H9 (cell line): Measurements from ENCODE around the gene OR8B3. TPM values are rescaled to one million over a fixed set of nuclear protein-coding genes. Genes with fewer than 3 reads are reported as not detected.
A peak's percentile ranks its signal among the peaks of the same experiment; 100 is the strongest.

Experiments used
- DNase-seq: peaks from one replicate; pipeline ENCODE4 v3.0.0-alpha.2; 2017
- H2AFZ ChIP-seq: one replicate; pipeline ENCODE4 v1.6.1; 2013; ENCODE audit warnings: mild to moderate bottlenecking, low read length, control low read depth, moderate library complexity
- H2AK5ac ChIP-seq: 2 replicates; pipeline ENCODE4 v1.6.1; 2013; ENCODE audit warnings: low read length, control low read depth, mixed read lengths; ENCODE audit not compliant: insufficient read length
- H2BK120ac ChIP-seq: one replicate; pipeline ENCODE4 v1.6.1; 2013; ENCODE audit warnings: low read depth, mild to moderate bottlenecking, low read length, control low read depth, inconsistent platforms; ENCODE audit not compliant: poor library complexity, severe bottlenecking
- H2BK12ac ChIP-seq: 2 replicates; pipeline ENCODE4 v1.6.1; 2013; ENCODE audit warnings: low read length, control low read depth, mixed read lengths, low read depth; ENCODE audit not compliant: insufficient read length
- H2BK15ac ChIP-seq: 2 replicates; pipeline ENCODE4 v1.6.1; 2013; ENCODE audit warnings: low read depth, low read length, control low read depth
- H2BK20ac ChIP-seq: one replicate; pipeline ENCODE4 v1.6.1; 2013; ENCODE audit warnings: low read depth, mild to moderate bottlenecking, low read length, control low read depth, inconsistent platforms; ENCODE audit not compliant: poor library complexity, severe bottlenecking
- H2BK5ac ChIP-seq: 2 replicates; pipeline ENCODE4 v1.6.1; 2013; ENCODE audit warnings: low read length, control low read depth, mixed read lengths; ENCODE audit not compliant: insufficient read length
- H3K14ac ChIP-seq: 2 replicates; pipeline ENCODE4 v1.6.1; 2013; ENCODE audit warnings: low read length, control low read depth; ENCODE audit not compliant: insufficient read depth
- H3K18ac ChIP-seq: 2 replicates; pipeline ENCODE4 v1.6.1; 2013; ENCODE audit warnings: low read depth, mild to moderate bottlenecking, mixed read lengths, low read length, control low read depth; ENCODE audit not compliant: insufficient read length
- H3K23ac ChIP-seq: 2 replicates; pipeline ENCODE4 v1.6.1; 2013; ENCODE audit warnings: low read length, control low read depth, mixed read lengths, low read depth; ENCODE audit not compliant: insufficient read length
- H3K23me2 ChIP-seq: 2 replicates; pipeline ENCODE4 v1.6.1; 2013; ENCODE audit warnings: low read depth, mild to moderate bottlenecking, mixed read lengths, low read length, control low read depth; ENCODE audit not compliant: insufficient read length, poor library complexity, severe bottlenecking
- H3K27ac ChIP-seq: 2 replicates; pipeline ENCODE4 v1.5.1; 2013; ENCODE audit warnings: low read length, control low read depth, mixed read lengths, low read depth; ENCODE audit not compliant: insufficient read length
- H3K27me3 ChIP-seq: 2 replicates; pipeline ENCODE4 v1.6.1; 2013; ENCODE audit warnings: low read length, control low read depth, inconsistent platforms; ENCODE audit not compliant: insufficient read depth
- H3K4ac ChIP-seq: 2 replicates; pipeline ENCODE4 v1.6.1; 2013; ENCODE audit warnings: low read depth, mild to moderate bottlenecking, control low read depth, inconsistent platforms, low read length, moderate library complexity
- H3K4me1 ChIP-seq: 2 replicates; pipeline ENCODE4 v1.6.1; 2013; ENCODE audit warnings: low read length, control low read depth, inconsistent platforms; ENCODE audit not compliant: insufficient read depth
- H3K4me2 ChIP-seq: 2 replicates; pipeline ENCODE4 v1.6.1; 2013; ENCODE audit warnings: low read length, control low read depth, mixed read lengths; ENCODE audit not compliant: insufficient read length, insufficient read depth
- H3K56ac ChIP-seq: 2 replicates; pipeline ENCODE4 v1.6.1; 2013; ENCODE audit warnings: low read depth, mild to moderate bottlenecking, mixed read lengths, low read length, control low read depth; ENCODE audit not compliant: insufficient read length
- H3K79me1 ChIP-seq: 2 replicates; pipeline ENCODE4 v1.6.1; 2013; ENCODE audit warnings: low read depth, mild to moderate bottlenecking, moderate library complexity, low read length, control low read depth, inconsistent platforms; ENCODE audit not compliant: insufficient read depth, poor library complexity, severe bottlenecking
- H3K79me2 ChIP-seq: 2 replicates; pipeline ENCODE4 v1.6.1; 2013; ENCODE audit warnings: low read length, control low read depth, inconsistent platforms; ENCODE audit not compliant: insufficient read depth
- H3K9ac ChIP-seq: 2 replicates; pipeline ENCODE4 v1.6.1; 2013; ENCODE audit warnings: low read length, control low read depth, mixed read lengths; ENCODE audit not compliant: insufficient read length; ENCODE audit errors: extremely low read depth
- H3K9me3 ChIP-seq: one replicate; pipeline ENCODE4 v1.6.1; 2013; ENCODE audit warnings: low read depth, low read length, inconsistent platforms; ENCODE audit not compliant: control insufficient read depth
- H3T11ph ChIP-seq: one replicate; pipeline ENCODE4 v1.6.1; 2013; ENCODE audit warnings: mild to moderate bottlenecking, low read length, control low read depth, inconsistent platforms
- H4K20me1 ChIP-seq: one replicate; pipeline ENCODE4 v1.6.1; 2013; ENCODE audit not compliant: control insufficient read depth, insufficient read length, insufficient read depth
- H4K5ac ChIP-seq: 2 replicates; pipeline ENCODE4 v1.6.1; 2013; ENCODE audit warnings: low read depth, mild to moderate bottlenecking, mixed read lengths, low read length, control low read depth; ENCODE audit not compliant: insufficient read length
- H4K8ac ChIP-seq: replicated peaks from 2 replicates; pipeline ENCODE4 v1.6.1; 2013; ENCODE audit warnings: low read length, control low read depth, mixed read lengths, low read depth; ENCODE audit not compliant: insufficient read length
- H4K91ac ChIP-seq: 2 replicates; pipeline ENCODE4 v1.6.1; 2013; ENCODE audit warnings: low read depth, mild to moderate bottlenecking, moderate library complexity, mixed read lengths, low read length, control low read depth; ENCODE audit not compliant: insufficient read length
- H3K27ac Mint-ChIP-seq, 3 experiments: 2 replicates in 2 of 3; 3 replicates in 1 of 3; pipeline ENCODE4 v1.8.0; 2020 to 2021; ENCODE audit warnings: mixed read lengths in 3 of 3, mild to moderate bottlenecking in 1 of 3, moderate library complexity in 1 of 3
- H3K27me3 Mint-ChIP-seq: 2 replicates; pipeline ENCODE4 v1.8.0; 2021; ENCODE audit warnings: low read depth, mild to moderate bottlenecking, moderate library complexity, mixed read lengths
- H3K36me3 Mint-ChIP-seq, 3 experiments: 2 replicates in 2 of 3; 3 replicates in 1 of 3; pipeline ENCODE4 v1.8.0; 2020 to 2021; ENCODE audit warnings: low read depth in 3 of 3, mixed read lengths in 3 of 3; ENCODE audit not compliant: insufficient read depth in 1 of 3
- H3K4me1 Mint-ChIP-seq, 2 experiments: 2 replicates each; pipeline ENCODE4 v1.8.0; 2020; ENCODE audit warnings: mixed read lengths in 2 of 2
- H3K4me3 Mint-ChIP-seq, 2 experiments: 2 replicates in 1 of 2; 3 replicates in 1 of 2; pipeline ENCODE4 v1.8.0; 2020 to 2021; ENCODE audit warnings: mild to moderate bottlenecking in 2 of 2, mixed read lengths in 2 of 2, moderate library complexity in 1 of 2
- H3K9me3 Mint-ChIP-seq, 2 experiments: 2 replicates in 1 of 2; 3 replicates in 1 of 2; pipeline ENCODE4 v1.8.0; 2020; ENCODE audit warnings: mild to moderate bottlenecking in 2 of 2, mixed read lengths in 2 of 2, moderate library complexity in 1 of 2
- CTCF ChIP-seq: fragments of 200-600 bp; sonication (generic); conservative IDR thresholded peaks from 3 replicates; pipeline ENCODE4 v1.8.0; 2021; ENCODE audit warnings: antibody characterized with exemption, mild to moderate bottlenecking
- WGBS: extraction: QIAGEN DNeasy Blood & Tissue Kit; methylation state at CpG from one replicate; pipeline ENCODE4 v1.1.7; 2013; ENCODE audit warnings: missing lambda C conversion rate, low lambda C conversion rate, mixed read lengths; ENCODE audit not compliant: insufficient read length; ENCODE audit errors: extremely low coverage; 5-methylcytosine and 5-hydroxymethylcytosine counted together
- total RNA-seq: library from RNA; stranded (reverse); gene quantifications from 2 replicates; pipeline ENCODE4 v1.2.1, GENCODE V29; 2021

Gene OR8B3
- total RNA-seq, 1 experiment from 2014 or later = not detected

- Histone ChIP-seq H3K4me1 (no peaks in the 10 kb centered on the region), H4K20me1 (no peaks in the 10 kb centered on the region), H4K8ac (no peak overlapping the region), H3K56ac (no peak overlapping the region), H3K27me3 (no peaks in the 10 kb centered on the region), H3K79me2 (no peaks in the 10 kb centered on the region), H4K91ac (no peak overlapping the region), H3K4me2 (no peak overlapping the region), H3K18ac (no peak overlapping the region), H3K23me2 (no peaks in the 10 kb centered on the region), H4K5ac (no peak overlapping the region), H3T11ph (no peak overlapping the region), H2AFZ (no peak overlapping the region), H2BK20ac (no peak overlapping the region), H2BK5ac (no peak overlapping the region), H3K9ac (no peak overlapping the region), H3K27ac (no peak overlapping the region), H3K14ac (no peak overlapping the region), H3K9me3 (no peaks in the 10 kb centered on the region), H3K4ac (no peak overlapping the region), H2BK120ac (no peak overlapping the region), H2BK15ac (no peak overlapping the region), H2AK5ac (no peak overlapping the region), H3K23ac (no peak overlapping the region), H2BK12ac (no peak overlapping the region), H3K79me1 (no peaks in the 10 kb centered on the region)
- Mint-ChIP-seq H3K27ac (no peak overlapping the region), H3K9me3 (no peaks in the 10 kb centered on the region), H3K27me3 (peaks cover 4% of the 10 kb centered on the region), H3K36me3 (no peaks in the 10 kb centered on the region), H3K4me1 (peaks cover 3 to 7% of the 10 kb centered on the region in 2 experiments; a peak in 3 of 4 replicates), H3K4me3 (no peak overlapping the region)
- 0 out of 3 replicates have a peak, but pooled peaks have one; percentile 11 for TF ChIP-seq CTCF
- DNase-seq = no peak
- WGBS = no CpG with 5 or more reads among the region's 6 CpGs
These were observed 43.6 kb upstream of the OR8B3 start for GRCh38 chr11:124442442-124442841.
